ENCODE measurements around the gene COQ3.
A peak's percentile ranks its signal among the peaks of the same experiment; 100 is the strongest.
"Not testable (repeated sequence)": the region's sequence is repeated elsewhere in the genome, so short reads cannot be mapped to it uniquely, and the experiment has no call there.

The COQ3 gene

DNA sequence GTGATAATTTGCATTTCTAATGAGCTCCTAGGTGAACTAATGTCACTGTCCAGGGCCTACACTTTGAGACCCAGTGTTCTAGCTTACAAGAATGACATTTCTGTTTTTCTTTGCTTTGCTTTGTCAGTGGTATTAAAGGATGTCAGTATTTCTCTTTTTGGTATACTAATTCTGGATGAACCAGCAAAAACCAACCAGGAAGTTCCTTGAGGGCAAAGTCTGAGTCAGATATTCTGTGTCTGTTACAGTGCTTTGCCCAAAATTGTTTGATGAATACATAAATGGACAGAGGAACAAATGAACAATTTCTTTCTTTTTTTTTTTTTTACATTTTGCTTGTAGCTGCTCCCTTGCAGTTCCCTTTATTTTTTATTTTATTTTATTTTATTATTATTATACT is 15.4 kb downstream of the COQ3 start:
- DNase-seq = no peak

DNA sequence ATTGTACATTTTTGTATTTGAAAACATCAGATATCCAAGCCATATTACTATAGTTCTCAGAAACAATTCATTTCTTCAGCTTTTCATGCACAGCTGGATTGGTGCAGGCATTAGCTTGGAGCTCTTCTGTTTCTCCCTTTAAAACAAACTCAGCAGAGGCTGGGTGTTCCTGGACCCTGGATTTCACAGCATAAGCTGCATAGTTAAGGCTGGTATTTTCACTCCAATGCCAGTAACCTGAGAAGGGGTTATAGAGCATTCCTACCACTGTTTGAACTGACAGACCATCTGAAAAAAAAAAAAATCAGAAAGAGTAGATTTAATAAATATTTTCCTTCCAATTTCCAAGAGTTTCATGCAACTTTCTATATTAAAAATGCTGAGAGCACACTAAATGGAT is 24.5 kb downstream of the COQ3 start:
- no peak for DNase-seq

DNA sequence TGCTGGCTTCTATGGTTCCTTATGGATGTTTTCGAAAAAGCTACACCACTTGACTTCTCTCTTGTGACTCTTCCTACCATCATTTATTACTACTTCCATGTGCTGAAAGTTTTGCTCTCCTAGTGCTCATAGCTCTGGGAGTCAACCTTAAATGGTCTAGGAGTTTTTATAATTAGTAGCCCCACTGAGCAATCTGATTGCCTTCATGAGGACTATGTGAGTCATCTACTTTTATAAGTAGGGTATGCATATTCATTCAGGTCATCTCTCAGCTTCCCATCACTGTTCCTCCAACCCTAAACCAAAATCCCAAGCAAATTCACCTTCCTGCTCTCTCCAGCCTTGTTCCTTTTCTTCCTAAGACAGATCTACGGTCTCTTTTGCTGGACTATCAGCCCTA is 27.1 kb downstream of the COQ3 start:
- DNase-seq = no peak

DNA sequence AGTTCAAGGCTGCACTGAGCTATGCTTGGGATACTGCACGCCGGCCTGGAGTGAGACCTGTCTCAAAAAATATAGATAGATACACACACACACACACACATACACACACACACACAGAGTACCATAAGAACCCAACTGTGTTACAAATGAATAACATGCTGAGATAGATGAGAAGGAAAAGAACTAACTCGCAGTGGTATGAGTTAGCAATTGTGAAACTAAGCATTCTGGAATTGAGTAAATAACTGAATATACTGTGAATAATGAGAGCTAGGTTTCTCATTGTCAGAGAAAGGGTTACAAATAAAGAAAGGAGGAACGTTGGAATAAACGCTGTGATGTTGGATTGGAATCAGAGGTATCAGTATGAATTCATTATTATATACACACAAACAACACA is 30.0 kb downstream of the COQ3 start:
- no peak for DNase-seq

DNA sequence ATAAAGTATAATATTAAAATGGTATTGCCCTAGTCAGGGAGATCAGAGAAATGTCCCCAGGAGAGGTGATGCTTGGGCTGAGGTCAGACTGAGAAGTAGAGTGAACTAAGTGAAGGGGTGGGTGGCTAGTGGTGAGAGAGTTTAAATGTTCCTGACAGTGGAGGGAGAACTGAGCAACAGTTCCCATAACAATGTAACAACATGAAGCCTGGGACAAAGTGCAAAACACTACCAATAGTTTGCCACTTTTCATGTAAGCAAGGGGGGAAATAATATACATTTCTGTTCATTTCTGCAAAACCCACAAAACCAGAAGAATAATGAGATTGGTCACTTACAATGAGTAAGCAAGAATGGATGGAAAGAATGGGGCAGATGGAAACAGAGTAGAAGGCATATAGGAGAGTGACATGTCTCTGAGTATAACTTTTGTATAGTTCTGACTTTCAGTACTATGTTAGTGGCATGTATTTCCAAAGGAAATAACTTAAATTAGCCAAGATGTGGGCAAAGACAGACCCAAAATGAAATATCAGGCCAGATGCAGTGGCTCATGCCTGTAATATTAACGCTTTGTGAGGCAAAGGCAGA is 31.2 kb downstream of the COQ3 start:
- no peak for DNase-seq

DNA sequence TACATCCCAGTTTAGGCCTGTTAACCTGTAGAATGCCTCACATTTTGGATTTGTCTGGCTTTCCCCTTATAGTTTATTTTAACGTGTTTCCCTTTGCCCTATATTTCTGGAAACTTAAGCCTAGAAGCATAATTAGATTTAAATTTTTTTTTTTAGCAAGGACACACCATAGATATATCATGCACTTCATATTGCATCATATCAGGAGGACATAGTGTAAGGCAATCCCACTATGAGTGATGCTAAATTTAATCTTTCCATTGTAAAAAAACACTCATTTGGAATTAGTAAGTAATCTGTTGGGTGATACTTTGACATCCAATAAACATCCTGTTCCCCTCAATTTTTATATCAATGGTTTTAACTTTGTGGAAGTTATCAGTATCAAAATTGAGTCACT is 34.2 kb downstream of the COQ3 start:
- no peak for DNase-seq

DNA sequence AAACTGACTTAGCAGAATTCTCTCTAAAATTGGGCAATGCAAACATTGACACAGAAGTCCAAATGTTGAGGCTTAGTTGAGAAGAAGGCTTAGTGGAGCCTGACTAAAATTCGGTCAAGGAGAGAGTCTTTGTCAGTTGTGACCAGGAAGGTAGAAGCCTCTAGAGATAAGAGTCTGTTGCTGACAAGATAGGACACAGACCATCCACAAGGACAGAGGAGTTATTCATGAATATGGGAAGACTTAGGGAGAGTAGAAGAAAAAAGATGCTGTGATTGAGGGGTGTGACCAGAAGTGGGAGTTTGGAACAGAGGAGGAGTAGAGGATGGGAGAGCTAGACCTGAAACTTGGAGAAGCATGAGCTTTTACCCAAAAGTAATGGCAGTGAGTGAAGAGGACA is 37.4 kb downstream of the COQ3 start:
- DNase-seq = no peak

DNA sequence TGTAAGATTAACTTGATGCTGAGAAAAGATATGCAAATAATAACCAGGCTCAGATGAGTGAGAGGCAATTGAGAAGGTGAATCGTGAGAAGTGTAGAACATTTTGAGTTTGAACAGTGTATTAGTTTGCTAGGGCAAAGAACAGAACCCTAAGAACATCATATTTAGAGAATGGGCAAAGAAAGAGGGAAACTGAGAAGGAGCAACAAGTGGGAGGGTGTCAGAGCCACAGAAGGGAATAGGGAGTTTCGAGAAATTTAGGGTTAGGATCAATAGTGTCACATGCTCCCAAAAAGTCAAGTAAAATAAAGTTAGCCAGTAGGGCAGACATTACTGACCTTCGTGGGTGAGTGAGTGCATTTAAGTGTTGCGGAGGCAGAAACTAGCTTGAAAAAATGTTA is 39.0 kb downstream of the COQ3 start:
- DNase-seq = no peak

DNA sequence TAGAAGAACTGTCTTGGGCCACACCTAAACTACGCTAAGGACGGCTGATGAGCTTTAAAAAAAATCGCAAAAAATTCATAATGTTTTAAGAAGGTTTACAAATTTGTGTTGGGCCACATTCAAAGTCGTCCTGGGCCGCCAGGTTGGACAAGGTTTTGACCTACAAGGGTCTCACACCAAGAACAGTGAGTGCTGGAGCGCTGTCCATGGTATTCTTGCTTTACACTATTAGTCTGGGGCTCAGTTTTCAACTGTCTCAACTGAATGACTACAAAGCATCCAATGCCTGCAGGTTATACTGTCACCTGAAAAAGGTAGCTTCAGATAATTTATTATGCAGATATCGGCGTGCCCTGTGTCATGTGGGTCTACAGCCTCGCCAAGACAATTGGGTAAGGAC is 40.9 kb downstream of the COQ3 start:
- DNase-seq = no peak

DNA sequence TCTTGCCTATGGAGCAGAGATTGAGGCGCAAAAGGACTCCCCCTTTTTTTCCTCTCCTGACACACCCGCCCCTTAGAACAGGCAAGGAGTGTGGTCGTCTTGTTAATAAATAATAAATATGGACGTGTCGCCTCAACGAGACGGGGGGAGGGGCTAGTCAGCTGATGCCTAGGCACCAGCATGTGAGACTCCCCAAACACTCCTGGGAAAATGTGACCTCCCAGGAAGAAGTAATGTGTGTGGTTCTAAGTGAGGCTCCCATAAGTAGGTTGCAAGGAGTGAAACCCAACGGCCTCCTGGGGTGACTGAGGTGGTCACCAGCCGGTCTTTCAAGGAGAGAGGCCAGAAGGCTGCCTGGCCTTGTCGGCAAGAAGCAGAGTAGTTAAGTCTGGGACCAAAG is 43.4 kb downstream of the COQ3 start:
- DNase-seq = peak; percentile 35

DNA sequence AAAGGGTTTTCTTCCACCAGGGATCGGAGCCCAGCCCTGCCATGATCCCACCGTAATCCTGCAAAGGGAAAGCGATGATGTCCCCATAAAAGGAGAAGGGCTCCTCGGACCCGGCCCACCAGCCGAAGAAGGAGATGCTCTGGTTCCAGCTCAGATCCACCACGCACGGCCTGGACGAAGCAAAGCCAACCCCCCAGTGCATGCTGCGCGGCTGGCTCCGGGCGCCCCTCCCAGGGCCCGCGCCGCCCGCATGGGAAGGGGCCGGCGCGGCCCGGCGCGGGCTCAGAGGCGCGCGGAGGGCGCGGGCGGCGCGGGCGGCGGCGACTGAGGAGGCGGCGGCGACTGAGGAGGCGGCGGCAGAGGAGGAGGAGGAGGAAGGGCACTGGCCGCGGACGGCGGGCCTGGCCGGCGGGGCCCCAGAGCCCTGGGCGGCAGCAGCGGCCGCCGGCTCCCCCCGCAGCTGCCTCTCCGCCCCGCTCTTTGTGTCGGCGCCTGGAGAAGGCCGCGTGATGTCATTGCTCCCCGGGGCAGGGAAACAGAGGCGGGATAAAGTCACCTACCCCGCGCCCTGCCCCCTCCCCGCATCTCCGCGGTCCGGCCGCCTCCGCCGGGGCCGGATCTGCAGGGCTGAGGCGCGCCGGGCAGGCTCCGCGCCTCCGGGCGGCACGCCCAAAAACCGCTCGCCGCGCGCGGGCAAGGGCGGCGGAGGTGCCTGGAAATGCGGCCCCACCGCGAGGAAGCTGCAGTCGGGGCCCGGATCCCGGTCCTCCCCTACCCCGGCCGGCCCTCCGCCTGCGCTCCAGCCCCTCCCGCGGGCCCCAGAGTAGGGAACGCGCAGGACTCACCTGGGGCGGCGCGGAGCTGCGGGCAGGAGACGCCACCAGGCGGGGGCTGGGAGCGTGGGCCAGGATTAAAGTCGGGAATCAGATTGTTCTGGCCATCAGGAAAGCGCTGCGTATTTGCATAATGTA is 44.5 kb downstream of the COQ3 start, which contains the start of gene FAXC:
TSS of gene FAXC (minus strand) at position 504 of the 971 bp plus-strand sequence. CDS start at position 202, 302 bp downstream.
- peak; percentile 77 for DNase-seq

DNA sequence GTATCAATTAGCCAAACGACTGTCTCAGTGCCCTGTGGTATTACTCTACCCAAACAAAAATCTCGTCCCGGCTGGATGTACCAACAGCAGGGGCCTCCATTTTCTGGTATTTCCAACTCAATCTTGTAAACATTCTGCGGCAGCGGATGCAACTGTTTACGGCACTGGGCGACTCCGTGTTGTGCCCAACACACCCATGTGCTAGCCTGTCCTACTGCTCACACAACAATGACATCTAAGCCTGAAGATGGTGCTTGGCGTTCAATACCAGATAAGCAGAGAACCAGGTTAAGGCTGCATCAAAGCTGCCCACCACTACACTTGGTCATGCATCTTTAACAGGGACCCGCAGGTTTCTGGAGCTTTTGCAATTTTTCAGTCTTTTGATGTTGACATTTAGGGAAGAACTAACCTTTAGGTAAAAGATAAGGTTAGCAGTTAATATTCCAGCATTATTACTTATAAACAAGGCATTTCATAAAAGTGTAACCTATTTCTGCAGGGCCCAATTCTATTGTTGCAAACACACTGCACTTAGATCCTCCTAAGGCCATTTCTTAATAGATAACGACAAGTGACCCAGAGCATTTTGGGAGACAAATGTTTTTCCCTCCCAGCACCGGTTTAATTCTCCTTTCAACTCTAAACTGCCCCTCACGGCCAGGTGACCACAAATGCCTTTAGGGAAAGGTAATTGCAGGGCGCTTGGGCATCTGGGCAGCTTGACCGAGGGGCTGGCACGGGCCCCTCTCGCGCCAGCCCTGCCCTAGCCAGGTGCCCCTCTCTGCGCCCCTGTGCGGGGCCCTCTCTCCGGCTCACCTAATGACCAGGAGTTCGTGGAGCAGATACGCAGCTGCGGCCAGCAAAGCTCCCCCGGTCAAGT is 45.5 kb downstream of the COQ3 start:
- no peak for DNase-seq

DNA sequence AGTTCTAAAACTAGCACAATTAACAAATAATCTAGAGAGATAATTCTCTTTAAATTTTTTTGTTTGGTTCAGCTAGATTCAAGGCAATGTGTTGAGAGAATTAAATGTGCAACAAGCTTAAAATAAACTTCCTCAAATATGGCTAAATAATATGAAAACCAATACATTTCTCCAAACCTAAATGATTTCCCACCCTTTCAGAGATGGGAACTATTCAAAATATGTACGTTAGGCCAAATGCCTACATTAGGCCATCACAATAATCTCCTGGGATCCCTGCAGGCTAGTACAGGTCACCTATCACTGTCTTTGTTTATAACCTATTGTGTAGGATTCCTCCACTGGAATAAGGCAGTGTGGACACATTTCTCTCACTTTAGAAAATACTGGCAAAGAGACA is 46.2 kb downstream of the COQ3 start:
- no peak for DNase-seq

DNA sequence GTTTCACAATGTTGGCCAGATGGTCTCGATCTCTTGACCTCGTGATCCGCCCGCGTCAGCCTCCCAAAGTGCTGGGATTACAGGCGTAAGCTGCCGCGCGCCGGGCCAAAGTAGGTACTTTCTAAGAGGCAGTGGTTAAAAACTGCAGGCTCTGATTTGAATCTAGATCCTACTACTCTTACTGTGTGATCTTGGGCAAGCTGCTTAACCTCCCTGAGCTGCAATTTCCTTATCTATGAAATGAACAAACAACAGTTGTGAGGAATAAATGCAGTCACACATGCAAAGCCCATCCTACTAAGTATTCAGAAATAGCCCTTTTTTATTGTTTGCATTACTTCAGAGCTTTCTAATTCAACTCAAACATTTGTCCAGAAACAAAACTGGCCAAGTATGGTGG is 47.4 kb downstream of the COQ3 start:
- no peak for DNase-seq

DNA sequence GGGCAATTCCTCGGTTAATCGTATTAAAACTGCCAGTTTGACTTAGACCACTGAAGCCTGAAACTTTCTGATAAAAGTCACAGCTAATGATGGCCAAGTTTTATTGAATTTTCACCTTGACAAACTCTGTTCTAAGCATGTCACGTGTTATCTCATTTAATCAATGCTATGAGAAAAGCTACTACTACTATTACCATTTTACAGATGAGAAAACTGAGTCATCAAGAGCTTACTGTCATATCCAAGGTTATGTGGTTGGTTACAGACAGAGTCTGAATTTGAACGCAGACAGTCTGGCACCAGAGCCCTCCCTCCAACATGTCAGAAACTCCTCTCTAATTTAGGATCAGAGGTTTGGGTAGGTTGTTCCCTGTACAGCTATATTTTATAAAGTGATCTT is 48.8 kb downstream of the COQ3 start:
- no peak for DNase-seq

DNA sequence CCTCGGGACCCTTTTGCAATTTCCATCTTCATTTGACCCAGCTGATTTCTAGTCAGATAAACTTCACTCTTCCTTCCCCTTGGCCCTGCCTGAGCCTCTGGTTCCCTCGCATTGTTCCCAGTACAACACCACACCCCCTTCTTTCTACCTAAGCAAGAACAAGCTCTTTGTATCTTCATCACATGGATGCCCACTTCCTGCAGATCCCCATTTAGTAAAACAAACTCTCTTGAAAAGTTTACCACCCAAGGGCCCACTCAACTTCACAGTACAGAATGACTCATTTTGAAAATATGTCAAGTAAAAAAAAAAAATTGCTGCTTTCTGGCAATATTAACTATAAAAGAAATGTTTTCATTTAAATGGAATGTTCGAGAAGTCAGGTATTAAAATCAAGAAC is 49.7 kb downstream of the COQ3 start:
- no peak for DNase-seq

DNA sequence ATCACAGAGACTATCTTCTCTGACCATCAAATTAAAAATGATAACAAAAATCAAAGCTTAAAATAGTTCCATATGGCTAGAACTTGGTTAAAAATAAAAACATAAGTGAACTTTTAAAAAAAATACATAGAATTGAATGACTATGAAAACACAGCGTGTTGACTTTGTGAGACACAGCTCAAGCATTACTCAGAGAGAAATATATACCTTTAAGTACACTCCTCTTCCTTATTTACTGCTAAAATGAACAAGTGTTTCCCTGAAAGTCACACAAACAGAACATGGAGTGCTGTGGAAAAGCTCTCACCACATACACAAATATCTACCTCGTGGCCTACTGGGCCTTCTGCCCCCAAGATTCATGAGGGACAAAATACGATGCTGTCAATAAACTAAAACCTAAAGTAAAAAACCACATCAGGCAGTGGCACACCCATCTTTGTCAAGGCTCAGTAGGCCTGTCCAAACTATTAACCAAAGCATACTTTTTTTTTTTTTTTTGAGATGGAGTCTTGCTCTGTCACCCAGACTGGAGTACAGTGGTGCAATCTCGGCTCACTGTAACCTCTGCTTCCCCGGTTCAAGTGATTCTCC is 52.0 kb downstream of the COQ3 start:
- DNase-seq = no peak

DNA sequence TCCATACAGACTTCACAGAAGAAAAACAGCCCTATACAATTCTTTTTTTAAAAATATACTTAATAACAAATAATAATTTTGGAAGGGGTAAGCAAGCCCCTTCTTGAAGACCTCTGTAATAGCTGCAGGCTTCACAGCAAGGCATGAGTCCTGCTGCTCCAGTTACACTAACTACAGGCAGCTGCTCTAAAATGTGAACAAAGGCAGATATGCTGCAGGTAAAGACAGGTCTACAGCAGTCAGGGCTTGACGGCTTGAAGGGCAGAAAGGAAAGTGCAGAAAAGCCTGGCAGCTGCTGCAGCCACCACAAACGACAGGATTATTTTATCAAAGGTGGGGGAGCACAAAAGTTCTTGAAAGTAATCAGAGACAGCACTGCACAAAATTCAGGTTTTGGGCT is 55.8 kb downstream of the COQ3 start:
- DNase-seq = no peak

DNA sequence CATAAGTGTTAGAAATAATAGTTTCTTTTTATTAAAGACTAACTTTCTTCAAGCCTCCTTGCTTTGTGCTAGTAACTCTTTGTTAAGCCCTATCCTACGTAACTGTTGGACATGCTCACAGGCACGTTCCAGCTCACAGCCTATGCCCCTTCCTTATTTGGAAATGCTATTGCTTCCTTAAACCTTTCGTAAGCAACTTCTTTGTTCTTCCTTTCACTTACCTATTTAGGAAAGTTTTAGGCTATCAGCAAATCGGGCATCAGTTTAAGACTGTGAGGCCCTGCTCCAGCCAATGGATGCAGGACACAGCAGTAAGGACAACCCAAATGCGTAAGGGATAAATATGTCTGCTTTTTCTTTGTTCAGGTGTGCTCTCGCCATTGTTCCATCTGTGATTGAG is 58.7 kb downstream of the COQ3 start:
- DNase-seq = not testable (repeated sequence)

DNA sequence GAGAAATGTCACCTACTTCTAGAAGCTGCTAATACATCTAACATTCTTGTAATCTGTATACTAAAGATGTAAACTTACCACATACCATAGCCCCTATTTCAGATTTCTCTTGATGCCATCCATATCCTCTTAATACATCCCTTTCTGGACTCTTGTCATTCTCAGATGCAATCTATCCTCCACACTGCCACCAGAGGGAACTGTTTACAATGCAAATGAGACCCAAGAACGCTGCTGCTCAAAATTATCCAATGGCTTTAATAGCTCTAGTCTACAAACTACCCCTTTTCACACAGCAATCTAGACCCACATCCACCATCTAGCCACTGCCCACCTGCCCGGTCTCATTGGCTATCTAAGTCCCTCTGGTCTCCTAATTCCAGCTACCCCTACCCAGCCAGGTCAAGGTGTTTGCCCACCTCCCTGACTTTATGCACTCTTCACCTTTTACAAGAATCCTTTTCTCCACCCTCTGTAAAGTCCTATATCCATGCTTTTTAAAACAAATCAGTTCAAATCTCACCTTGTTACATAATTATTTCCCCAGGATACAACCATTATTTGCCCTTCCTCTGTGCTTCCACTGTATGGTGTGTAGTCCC is 59.4 kb downstream of the COQ3 start:
- peak; percentile 26 for DNase-seq

DNA sequence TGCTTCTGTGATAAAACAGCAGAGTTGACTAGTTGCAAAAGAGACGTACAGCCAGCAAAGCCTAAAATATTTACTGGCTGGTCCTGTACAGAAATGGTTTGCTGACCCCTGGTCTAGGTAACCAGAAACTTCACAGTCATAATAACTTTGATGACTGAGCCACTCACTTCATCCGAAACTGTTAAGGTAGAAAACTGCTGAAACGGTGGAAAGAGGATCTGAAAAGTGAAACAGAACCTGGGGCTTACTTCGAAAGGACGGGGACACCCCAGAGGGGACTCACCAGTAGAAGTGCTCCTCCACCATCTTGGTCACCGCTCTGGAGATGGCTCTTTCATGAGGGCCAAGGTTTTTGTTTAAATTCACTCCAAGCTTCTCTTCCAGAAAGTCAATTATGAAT is 60.9 kb downstream of the COQ3 start:
- DNase-seq = no peak

DNA sequence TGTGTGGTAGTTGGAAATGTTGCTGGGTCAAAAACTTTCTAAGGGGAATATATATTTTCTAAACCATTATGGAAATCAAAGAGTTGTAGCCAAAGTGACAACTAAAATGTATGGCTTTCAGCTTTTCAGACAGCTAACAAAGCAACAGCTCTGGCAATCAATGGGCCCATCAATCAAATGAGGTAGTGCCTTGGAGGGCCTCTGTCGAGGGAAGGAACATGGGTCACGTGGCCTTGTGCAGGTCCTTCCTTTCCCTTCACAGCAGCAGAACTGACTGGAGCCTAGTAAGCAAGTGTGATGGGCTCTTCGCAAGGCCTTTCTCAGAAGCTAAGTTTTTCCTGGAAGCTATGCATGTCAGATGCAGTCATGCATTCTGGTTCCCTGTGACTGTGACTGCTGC is 62.5 kb downstream of the COQ3 start:
- no peak for DNase-seq

DNA sequence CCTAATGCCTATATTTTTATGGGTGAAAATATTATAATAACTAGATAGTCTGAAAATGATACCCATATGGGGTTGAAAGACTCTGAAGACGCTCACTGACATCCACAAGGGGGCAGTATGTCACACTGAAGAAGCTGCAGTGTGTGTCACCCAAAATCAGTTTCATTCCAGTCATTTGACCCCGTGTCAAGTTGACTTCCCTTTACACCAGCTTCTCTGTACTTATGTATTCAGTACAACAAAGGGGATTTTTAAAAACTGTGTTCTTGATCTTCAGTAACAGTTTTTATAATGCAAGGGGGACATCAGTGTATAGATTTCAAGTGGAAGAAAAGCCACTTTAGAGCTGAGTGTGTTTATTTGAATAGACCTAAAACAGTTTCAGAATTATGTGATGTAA is 63.8 kb downstream of the COQ3 start:
- DNase-seq = peak; percentile 26
